Fibroblast of skin of left biceps (primary cell): ENCODE data around the gene ABCC10.
"Not testable (repeated sequence)": the region's sequence is repeated elsewhere in the genome, so short reads cannot be mapped to it uniquely, and the experiment has no call there.

Experiments used
- DNase-seq, 2 experiments: peaks; one replicate each; pipeline ENCODE4 v3.0.0-alpha.2; 2013; ENCODE audit warnings: low read depth in 2 of 2

Gene ABCC10

GRCh38 chr6:43498291-43498690, 71.0 kb downstream of the ABCC10 start:
- DNase-seq: not testable (repeated sequence)

- no peak for DNase-seq
Measured at GRCh38 chr6:43499028-43499815, 71.9 kb downstream of the ABCC10 start.
